Aorta (tissue), 5 donors: ENCODE measurements around the gene CDH23. TPM values are rescaled to one million over a fixed set of nuclear protein-coding genes. Genes with fewer than 3 reads are reported as not detected.

Source experiments
- ATAC-seq: fragments of 200-7000 bp; cut with Tn5 transposase; one replicate; pipeline ENCODE4 v1.9.1; 2022; ENCODE audit warnings: moderate library complexity; ENCODE audit not compliant: low FRiP score
- DNase-seq, 2 donors: peaks; one replicate each; pipeline ENCODE4 v3.0.0-alpha.2; 2020
- H3K27ac ChIP-seq, 2 donors: one replicate each; pipeline ENCODE4 v1.5.1; 2013; ENCODE audit warnings: low read length in 2 of 2, mild to moderate bottlenecking in 2 of 2, moderate library complexity in 2 of 2, control low read depth in 1 of 2, inconsistent platforms in 1 of 2, low read depth in 1 of 2
- H3K27me3 ChIP-seq, 2 donors: one replicate each; pipeline ENCODE4 v1.6.1; 2013; ENCODE audit warnings: control low read depth in 1 of 2, low read length in 1 of 2, mild to moderate bottlenecking in 1 of 2, moderate library complexity in 1 of 2; ENCODE audit not compliant: insufficient read depth in 2 of 2, control insufficient read depth in 1 of 2
- H3K36me3 ChIP-seq, 2 donors: one replicate each; pipeline ENCODE4 v1.6.1; 2013; ENCODE audit warnings: control low read depth in 1 of 2, low read length in 1 of 2, mild to moderate bottlenecking in 1 of 2; ENCODE audit not compliant: insufficient read depth in 2 of 2, control insufficient read depth in 1 of 2
- H3K4me1 ChIP-seq, 2 donors: one replicate each; pipeline ENCODE4 v1.6.1; 2013; ENCODE audit warnings: low read length in 2 of 2, control low read depth in 1 of 2, mild to moderate bottlenecking in 1 of 2, moderate library complexity in 1 of 2; ENCODE audit not compliant: insufficient read depth in 2 of 2, control insufficient read depth in 1 of 2
- H3K4me3 ChIP-seq, 2 donors: one replicate each; pipeline ENCODE4 v1.5.1; 2013; ENCODE audit warnings: low read length in 2 of 2, control low read depth in 1 of 2, mild to moderate bottlenecking in 1 of 2
- H3K9me3 ChIP-seq: one replicate; pipeline ENCODE4 v1.6.1; 2013; ENCODE audit warnings: mild to moderate bottlenecking, low read length; ENCODE audit not compliant: control insufficient read depth
- WGBS, 2 donors: extraction: QIAGEN DNeasy Blood & Tissue Kit; methylation state at CpG; one replicate each; pipeline ENCODE4 v1.1.7; 2013; 5-methylcytosine and 5-hydroxymethylcytosine counted together
- intact Hi-C, 2 donors: fragments of 100-400 bp; cut with DNase I; formaldehyde crosslinking; loops; one replicate each; pipeline versions ENCODE4 v1.14.2 to v1.15.0; 2022
- polyA plus RNA-seq, 2 donors: library from polyadenylated mRNA; stranded (reverse); fragments of 200-250 nt; gene quantifications; one replicate each; pipeline ENCODE4 v1.2.3, GENCODE V29; 2013
- total RNA-seq, 2 donors: library from RNA; stranded (reverse); fragmentation: NEBNext Ultra II Directional; extraction: Animal tissue kit (Norgen Biotek cat#: 25700); gene quantifications; one replicate each; pipeline ENCODE4 v1.2.1, GENCODE V29; 2021
- donor health status: healthy with polysubstance abuse.
- donor health status: Bipolar disorder and iron deficiency.
- donor health status: DM: no; HTN: no; CAD: no.
- donor health status: DM: no; HTN: no; CAD: no.
- donor health status: DM: yes; HTN: yes; CAD: no.

The CDH23 gene
- total and polyA plus RNA-seq, 4 donors = 0.50 to 16.6 (median 7.3) TPM

DNA sequence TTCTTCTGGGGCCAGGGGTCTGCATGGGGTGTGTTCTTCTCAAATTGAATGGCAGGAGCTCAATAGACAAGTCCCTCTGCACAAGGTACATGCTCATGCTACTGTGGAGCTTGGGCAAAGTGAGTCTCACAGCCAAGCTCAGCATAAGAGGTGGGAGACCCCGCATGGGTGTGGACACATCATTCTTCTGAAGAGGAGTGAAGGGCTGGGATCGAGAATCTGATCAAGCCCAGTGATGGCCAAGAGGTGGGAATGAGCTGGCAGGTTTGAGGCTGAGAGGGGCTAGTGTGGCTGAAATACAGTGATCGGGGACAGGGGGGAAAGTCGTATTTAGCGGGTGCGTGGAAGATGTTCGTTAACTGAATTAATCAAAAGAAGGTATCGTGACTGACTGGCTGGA lies 32.6 kb downstream of the CDH23 start:
- Histone ChIP-seq H3K27ac (no peak overlapping the region), H3K27me3 (no peaks in the 10 kb centered on the region), H3K4me3 (no peak overlapping the region), H3K36me3 (no peaks in the 10 kb centered on the region), H3K9me3 (no peaks in the 10 kb centered on the region), H3K4me1 (no peaks in the 10 kb centered on the region)
- no peak for ATAC-seq
- 89 to 93% methylated on average over 7 to 8 of the region's 8 CpGs for WGBS, 2 donors
- intact Hi-C loops = no loop called here
- DNase-seq = no peak

DNA sequence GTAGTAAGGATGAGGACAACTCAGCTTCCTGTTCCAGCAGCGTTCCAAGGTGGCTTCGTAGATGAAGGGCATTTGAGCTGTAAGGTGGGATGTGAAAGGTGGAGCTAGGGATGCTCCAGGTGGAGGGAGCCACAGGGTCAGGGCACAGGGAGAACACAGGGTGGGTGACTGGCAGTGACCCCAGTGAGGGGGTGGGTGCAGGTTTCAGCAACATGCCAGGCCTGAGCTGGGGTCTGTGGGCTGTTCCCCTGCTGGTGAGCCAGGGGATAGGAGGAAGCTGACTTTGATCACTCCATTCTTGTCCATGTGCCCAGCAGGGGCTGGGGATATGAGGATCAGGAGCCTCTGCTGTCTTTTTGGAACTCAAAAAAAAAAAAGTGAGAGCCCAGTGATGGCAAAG lies 33.2 kb downstream of the CDH23 start:
- Histone ChIP-seq H3K4me1 (no peaks in the 10 kb centered on the region), H3K27me3 (no peaks in the 10 kb centered on the region), H3K27ac (no peak overlapping the region), H3K9me3 (no peaks in the 10 kb centered on the region), H3K4me3 (no peak overlapping the region), H3K36me3 (no peaks in the 10 kb centered on the region)
- DNase-seq (no peak), ATAC-seq (no peak)
- 87 to 88% methylated on average over 2 of the region's 2 CpGs for WGBS, 2 donors
- intact Hi-C loops = no loop called here

DNA sequence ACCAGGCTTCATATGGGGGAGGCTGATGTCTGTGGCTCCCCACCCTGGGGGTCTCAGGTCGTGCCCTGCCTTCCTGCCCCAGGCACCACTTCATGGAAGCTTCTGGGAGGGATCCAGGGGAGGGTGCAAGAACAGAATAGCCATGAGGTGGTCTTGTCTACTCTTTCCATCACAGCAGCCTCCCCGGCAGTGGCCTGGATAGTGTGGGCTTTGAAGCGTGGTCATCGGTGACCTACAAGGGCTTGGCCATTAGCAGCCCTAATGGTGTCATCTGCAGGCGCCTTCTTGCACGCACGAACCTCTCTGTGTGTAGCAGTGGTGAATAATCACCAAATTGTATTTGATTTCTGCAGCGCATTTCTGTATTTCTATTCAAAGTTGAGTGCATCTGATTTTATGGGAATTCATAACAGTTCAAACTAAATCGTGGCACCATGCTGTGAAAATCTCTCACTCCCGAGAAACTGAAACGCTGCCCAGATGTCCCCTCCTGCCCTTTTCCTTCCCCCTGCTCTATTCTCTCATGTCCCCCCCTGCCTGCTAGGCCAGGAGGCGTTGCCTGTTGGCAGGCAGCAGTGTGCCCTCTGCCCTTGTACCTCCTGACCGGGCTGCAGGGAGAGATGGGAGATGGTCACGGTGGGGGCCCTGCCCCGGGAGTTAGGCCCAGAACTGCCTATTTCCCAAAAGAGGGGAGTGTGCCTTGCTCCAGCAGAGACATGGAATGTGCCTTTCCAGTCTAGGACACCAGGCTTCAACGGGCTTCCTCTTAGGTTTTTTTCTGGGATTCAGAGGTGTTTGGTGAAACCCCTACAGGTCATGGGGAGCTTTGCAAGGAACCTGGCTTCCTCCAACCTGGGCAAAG lies 34.8 kb downstream of the CDH23 start:
- ATAC-seq (no peak), DNase-seq (no peak)
- H3K9me3 ChIP-seq = no peaks in the 10 kb centered on the region
- no peaks in the 10 kb centered on the region for H3K4me1 ChIP-seq
- 62 to 69% methylated on average over 16 of the region's 16 CpGs for WGBS, 2 donors
- H3K36me3 ChIP-seq = no peaks in the 10 kb centered on the region
- H3K27me3 ChIP-seq = no peaks in the 10 kb centered on the region
- intact Hi-C loops = no loop called here
- H3K27ac ChIP-seq = no peak overlapping the region
- no peak overlapping the region for H3K4me3 ChIP-seq

DNA sequence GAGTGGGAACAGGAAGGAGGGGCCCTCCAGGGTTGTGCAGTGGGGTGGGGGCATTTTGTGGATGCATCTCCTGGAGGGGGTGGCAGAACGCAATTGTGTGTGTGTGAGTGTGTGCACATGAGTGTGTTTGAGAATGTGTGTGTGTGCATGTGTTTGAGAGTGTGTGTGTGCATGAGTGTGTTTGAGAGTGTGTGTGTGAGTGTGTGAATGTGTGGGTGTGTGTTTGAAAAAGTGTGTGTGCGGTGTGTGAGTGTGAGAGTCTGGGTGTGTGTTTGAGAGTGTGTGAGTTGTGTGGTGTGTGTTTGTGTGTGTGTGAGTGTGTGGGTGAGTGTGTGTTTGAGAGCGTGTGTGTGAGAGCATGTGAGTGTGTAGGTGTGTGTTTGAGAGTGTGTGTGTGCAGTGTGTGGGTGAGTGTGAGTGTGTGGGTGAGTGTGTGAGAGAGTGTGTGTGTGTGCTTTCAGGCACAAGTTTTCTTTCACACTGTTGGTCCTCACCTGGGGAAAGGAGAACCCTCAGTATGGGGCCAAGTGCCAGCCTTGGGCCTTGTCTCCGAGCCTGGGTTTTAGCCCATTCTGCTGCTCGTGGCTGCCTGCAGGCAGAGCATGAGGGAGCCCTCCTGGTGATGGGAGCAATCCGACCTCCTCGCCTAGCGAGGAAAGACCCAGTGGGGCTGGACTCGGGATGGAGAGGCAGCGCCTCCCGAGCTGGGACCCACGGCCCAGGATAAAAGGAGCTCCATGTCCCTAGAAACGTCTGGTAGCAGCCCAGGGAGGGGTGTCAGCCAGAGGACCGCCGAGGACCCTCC lies 35.6 kb downstream of the CDH23 start:
- Histone ChIP-seq H3K9me3 (no peaks in the 10 kb centered on the region), H3K27me3 (no peaks in the 10 kb centered on the region), H3K4me1 (no peaks in the 10 kb centered on the region), H3K27ac (no peak overlapping the region), H3K36me3 (no peaks in the 10 kb centered on the region), H3K4me3 (no peak overlapping the region)
- ATAC-seq = no peak
- WGBS, 2 donors = 74 to 77% methylated on average over 15 of the region's 15 CpGs
- intact Hi-C loops = no loop called here
- peak in 1 of 2 donors; percentile 44 for DNase-seq

DNA sequence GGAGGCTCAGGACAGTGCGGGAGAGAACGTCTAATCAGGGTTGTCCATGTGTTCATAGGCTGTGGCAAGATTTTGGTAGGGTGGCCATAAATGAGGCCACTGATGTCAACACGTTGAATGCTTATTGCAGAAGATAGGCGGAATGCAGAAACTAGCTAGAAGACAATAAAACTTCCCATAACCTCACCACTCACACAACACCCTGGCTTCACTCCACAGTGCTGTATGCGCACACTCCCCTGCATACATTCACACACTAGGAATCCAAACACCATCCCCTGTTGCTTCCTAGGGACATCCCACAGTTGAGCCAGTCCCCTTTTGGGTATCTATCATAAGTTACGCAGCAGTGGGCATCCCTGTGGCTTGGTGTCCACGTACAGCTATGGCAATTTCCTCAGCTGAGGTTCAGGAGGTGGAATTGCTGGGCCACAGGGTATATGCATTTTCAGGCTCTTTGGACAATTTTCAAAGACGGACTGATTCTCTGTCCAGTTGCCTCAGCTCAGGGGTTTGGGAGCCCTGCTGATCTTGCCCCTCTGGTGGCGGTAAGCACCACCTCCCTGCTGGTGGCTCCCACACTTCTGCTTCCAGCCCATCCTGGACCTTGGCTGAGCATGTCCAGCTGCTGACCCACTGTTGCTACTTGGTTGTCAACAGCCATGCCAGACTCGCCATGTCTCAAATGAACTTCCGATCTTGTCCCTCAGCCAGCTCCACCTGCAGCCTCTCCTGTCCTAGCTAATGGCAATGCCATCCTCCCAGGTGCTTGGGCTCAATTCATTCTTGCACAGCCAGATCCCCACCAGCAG lies 36.4 kb downstream of the CDH23 start:
- Histone ChIP-seq H3K27ac (no peak overlapping the region), H3K4me3 (no peak overlapping the region), H3K27me3 (no peaks in the 10 kb centered on the region), H3K9me3 (no peaks in the 10 kb centered on the region), H3K36me3 (no peaks in the 10 kb centered on the region), H3K4me1 (no peaks in the 10 kb centered on the region)
- DNase-seq = no peak
- WGBS, 2 donors = 85 to 88% methylated on average over 11 of the region's 11 CpGs
- ATAC-seq = no peak
- intact Hi-C loops = no loop called here

DNA sequence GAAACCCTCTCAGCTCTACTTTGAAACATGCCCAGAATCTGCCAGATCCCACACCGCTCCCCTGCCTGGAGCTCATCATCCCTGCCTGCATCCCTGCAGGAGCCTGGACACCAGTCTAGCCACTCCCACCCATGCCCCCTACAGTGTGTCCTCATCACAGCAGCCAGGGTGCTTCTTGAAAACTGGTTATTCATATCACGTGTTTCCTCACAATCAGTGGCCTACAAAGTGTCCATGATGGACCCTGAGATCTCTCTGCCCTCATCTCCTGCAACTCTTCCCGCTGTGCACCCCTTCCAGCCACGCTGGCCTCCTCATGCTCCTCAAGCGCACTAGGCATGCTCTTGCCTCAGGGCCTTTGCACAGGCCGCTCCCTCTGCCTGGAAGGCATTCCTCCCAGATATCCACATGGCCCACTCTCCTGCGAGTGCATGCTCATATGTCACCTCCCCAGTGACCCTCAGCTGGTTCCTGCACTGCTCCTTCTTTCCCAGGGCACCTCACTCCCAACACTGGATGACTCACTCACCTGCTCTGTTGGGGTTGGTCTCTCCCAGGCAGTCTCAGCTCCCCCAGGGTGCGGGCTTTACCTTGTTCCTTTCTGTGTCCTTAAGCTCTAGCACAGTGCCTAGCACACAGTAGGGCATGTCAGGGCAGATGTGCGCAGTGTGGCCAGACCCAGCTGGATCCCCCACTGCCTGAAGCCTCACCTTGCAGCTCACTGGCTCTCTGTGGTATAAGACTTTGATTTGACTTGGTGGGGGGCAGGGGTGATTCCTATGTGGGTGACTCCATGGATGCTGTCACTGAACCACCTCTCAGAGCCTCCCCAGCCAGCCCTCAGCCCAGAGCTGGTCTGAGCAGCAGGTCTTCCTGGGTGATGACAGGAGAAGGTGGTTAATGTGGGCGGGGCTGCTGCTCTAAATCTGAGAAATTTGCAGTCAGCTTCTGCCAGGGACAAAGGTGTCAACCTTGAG lies 37.3 kb downstream of the CDH23 start:
- no peak overlapping the region for H3K4me3 ChIP-seq
- ATAC-seq (no peak), DNase-seq (peak in 1 of 2 donors; percentile 59)
- no peak overlapping the region for H3K27ac ChIP-seq
- H3K36me3 ChIP-seq = no peaks in the 10 kb centered on the region
- no peaks in the 10 kb centered on the region for H3K9me3 ChIP-seq
- H3K27me3 ChIP-seq = no peaks in the 10 kb centered on the region
- 94 to 96% methylated on average over 10 of the region's 10 CpGs for WGBS, 2 donors
- H3K4me1 ChIP-seq = no peaks in the 10 kb centered on the region
- intact Hi-C loops = no loop called here

DNA sequence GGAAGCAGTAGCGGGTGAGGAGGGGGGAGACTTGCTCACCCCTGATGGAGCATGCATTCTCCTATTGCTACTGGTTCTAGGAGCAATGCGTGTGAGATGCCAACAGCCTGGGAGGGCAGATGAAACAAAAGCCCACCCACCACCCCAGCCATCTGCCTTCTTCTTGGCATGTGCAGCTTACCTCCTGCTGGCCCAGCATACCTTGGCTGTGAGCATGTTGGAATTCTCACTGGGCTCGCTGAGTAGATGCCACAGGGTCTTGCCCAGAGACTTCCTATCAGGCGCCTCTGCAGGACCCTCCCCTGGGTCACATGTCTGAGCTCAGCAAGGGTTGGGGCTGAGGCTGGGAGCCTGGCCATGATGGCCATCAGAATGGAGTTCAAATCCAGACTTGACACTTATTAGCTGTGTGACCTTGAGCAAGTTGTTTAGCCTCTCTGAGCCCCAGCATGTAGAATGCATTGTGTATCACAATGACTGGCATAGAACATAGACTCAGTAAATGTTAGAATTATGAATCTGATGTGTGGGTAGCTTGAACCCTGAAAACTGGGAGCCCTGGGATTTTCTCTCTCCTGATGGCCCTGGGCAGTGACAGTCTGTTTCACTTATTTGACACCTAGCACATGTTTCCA lies 38.2 kb downstream of the CDH23 start:
- peak in 1 of 2 donors; percentile 40 for DNase-seq
- H3K27ac ChIP-seq = no peak overlapping the region
- intact Hi-C loops = no loop called here
- no peak overlapping the region for H3K4me3 ChIP-seq
- WGBS, 2 donors = 86 to 88% methylated on average over 4 of the region's 4 CpGs
- no peaks in the 10 kb centered on the region for H3K9me3 ChIP-seq
- H3K36me3 ChIP-seq = no peaks in the 10 kb centered on the region
- no peaks in the 10 kb centered on the region for H3K27me3 ChIP-seq
- no peaks in the 10 kb centered on the region for H3K4me1 ChIP-seq
- ATAC-seq = no peak
